PC-9 (cell line): Measurements from ENCODE around the gene CLN6. TPM values are rescaled to one million over a fixed set of nuclear protein-coding genes. Genes with fewer than 3 reads are reported as not detected.

ENCODE experiments used
- BruUV-seq: library from RNA; stranded (reverse); fragments of 400-500 nt; replicated peaks from 2 replicates; lab custom pipeline; 2021; lab: Mats Ljungman, UMichigan
- CTCF ChIA-PET: fragments of 300-600 bp; sonication (Branson Sonifier 250); formaldehyde crosslinking; loops from one replicate; lab custom pipeline; 2022; ENCODE audit warnings: antibody characterized with exemption; lab: Charles Lee
- POLR2A ChIA-PET: fragments of 300-600 bp; sonication (Branson Sonifier 250); formaldehyde crosslinking; loops from one replicate; lab custom pipeline; 2022; ENCODE audit warnings: antibody characterized with exemption; ENCODE audit not compliant: unreplicated experiment; lab: Charles Lee
- DNase-seq, 2 experiments: peaks; one replicate each; pipeline versions ENCODE4 v3.0.0 to v3.0.0-alpha.2; 2015 to 2022; ENCODE audit warnings: mixed read lengths in 1 of 2
- H2AFZ ChIP-seq: fragments of 200-600 bp; sonication (generic); 2 replicates; pipeline ENCODE4 v1.8.1; 2017; ENCODE audit warnings: antibody characterized with exemption
- H3F3A ChIP-seq: fragments of 200-600 bp; sonication (generic); 2 replicates; pipeline ENCODE4 v1.8.1; 2017; ENCODE audit warnings: antibody characterized with exemption, mild to moderate bottlenecking, low read depth; ENCODE audit not compliant: insufficient read depth
- H3K27ac ChIP-seq: fragments of 200-600 bp; sonication (generic); 2 replicates; pipeline ENCODE4 v1.6.1; 2016; ENCODE audit warnings: mixed run types
- H3K27me3 ChIP-seq: fragments of 200-600 bp; sonication (generic); 2 replicates; pipeline ENCODE4 v1.6.1; 2016; ENCODE audit warnings: low read depth, mixed run types; ENCODE audit not compliant: insufficient read depth
- H3K36me3 ChIP-seq: fragments of 200-600 bp; sonication (generic); 2 replicates; pipeline ENCODE4 v1.6.1; 2016; ENCODE audit warnings: low read depth, mixed run types
- H3K4me1 ChIP-seq: fragments of 200-600 bp; sonication (generic); replicated peaks from 2 replicates; pipeline ENCODE4 v1.6.1; 2016; ENCODE audit warnings: mixed run types; ENCODE audit not compliant: insufficient read depth
- H3K4me2 ChIP-seq: fragments of 200-600 bp; sonication (generic); 2 replicates; pipeline ENCODE4 v1.6.1; 2017; ENCODE audit warnings: mixed run types
- H3K4me3 ChIP-seq: fragments of 200-600 bp; sonication (generic); 2 replicates; pipeline ENCODE4 v1.6.1; 2016; ENCODE audit warnings: mixed run types
- H3K79me2 ChIP-seq: fragments of 200-600 bp; sonication (generic); 2 replicates; pipeline ENCODE4 v1.6.1; 2017; ENCODE audit warnings: low read depth, mixed run types
- H3K9me2 ChIP-seq: fragments of 200-600 bp; sonication (generic); 2 replicates; pipeline ENCODE4 v1.8.1; 2017; ENCODE audit warnings: mild to moderate bottlenecking; ENCODE audit not compliant: insufficient read depth
- H3K9me3 ChIP-seq: fragments of 200-600 bp; sonication (generic); 2 replicates; pipeline ENCODE4 v1.8.1; 2016; ENCODE audit warnings: low read depth; ENCODE audit not compliant: insufficient read depth
- H4K20me1 ChIP-seq: fragments of 200-600 bp; sonication (generic); 2 replicates; pipeline ENCODE4 v1.8.1; 2017; ENCODE audit not compliant: insufficient read depth
- EZH2 ChIP-seq: fragments of 200-600 bp; sonication (generic); IDR thresholded peaks from 2 replicates; pipeline ENCODE4 v1.8.0; 2017; ENCODE audit warnings: antibody characterized with exemption, low read depth
- intact Hi-C: fragments of 100-400 bp; cut with micrococcal nuclease; formaldehyde crosslinking; loops from one replicate; pipeline ENCODE4 v1.10.0; 2022; ENCODE audit not compliant: unreplicated experiment
- total RNA-seq: library from RNA; stranded (reverse); gene quantifications from 2 replicates; pipeline ENCODE4 v1.2.3, GENCODE V29; 2021
- TF ChIP-seq, protein P1 (sequence below): fragments of 200-600 bp; sonication (generic); conservative IDR thresholded peaks from 2 replicates; pipeline ENCODE4 v1.6.1; 2017; ENCODE audit warnings: mixed run types, antibody characterized with exemption, mild to moderate bottlenecking, moderate library complexity

The CLN6 gene
- total RNA-seq, 1 experiment from 2014 or later = 48.7 TPM

- H3K9me2 ChIP-seq = no peaks in the 10 kb centered on the region
- POLR2A ChIA-PET = interaction anchor here (0.5 kb wide), 1 partner anchor 69 kb away, joined by 4 read pairs; no protein-coding TSS in a partner anchor
- H3K4me2 ChIP-seq = peak overlapping the region; percentile 93
- H3K9me3 ChIP-seq = no peaks in the 10 kb centered on the region
- H2AFZ ChIP-seq = peak overlapping the region; percentile 92
- H3K4me1 ChIP-seq = peaks cover 15% of the 10 kb centered on the region; the same call in 1 of the 2 replicates
- no peaks in the 10 kb centered on the region for H3F3A ChIP-seq
- no peak overlapping the region for H3K27ac ChIP-seq
- BruUV-seq = TSS peak; percentile 71
- DNase-seq = no peak
- no peaks in the 10 kb centered on the region for H3K27me3 ChIP-seq
- peak overlapping the region; percentile 90 for H3K4me3 ChIP-seq
- intact Hi-C loops = no loop called here
- CTCF ChIA-PET = no interaction called here
- no peaks in the 10 kb centered on the region for H4K20me1 ChIP-seq
- no peaks in the 10 kb centered on the region for H3K36me3 ChIP-seq
- TF ChIP-seq EZH2 = no peak
- TF ChIP-seq, protein P1, sequence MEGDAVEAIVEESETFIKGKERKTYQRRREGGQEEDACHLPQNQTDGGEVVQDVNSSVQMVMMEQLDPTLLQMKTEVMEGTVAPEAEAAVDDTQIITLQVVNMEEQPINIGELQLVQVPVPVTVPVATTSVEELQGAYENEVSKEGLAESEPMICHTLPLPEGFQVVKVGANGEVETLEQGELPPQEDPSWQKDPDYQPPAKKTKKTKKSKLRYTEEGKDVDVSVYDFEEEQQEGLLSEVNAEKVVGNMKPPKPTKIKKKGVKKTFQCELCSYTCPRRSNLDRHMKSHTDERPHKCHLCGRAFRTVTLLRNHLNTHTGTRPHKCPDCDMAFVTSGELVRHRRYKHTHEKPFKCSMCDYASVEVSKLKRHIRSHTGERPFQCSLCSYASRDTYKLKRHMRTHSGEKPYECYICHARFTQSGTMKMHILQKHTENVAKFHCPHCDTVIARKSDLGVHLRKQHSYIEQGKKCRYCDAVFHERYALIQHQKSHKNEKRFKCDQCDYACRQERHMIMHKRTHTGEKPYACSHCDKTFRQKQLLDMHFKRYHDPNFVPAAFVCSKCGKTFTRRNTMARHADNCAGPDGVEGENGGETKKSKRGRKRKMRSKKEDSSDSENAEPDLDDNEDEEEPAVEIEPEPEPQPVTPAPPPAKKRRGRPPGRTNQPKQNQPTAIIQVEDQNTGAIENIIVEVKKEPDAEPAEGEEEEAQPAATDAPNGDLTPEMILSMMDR = no peak
- peaks cover 34% of the 10 kb centered on the region for H3K79me2 ChIP-seq
These were observed 901 bp upstream of the CLN6 start for GRCh38 chr15:68230157-68231100.

DNA sequence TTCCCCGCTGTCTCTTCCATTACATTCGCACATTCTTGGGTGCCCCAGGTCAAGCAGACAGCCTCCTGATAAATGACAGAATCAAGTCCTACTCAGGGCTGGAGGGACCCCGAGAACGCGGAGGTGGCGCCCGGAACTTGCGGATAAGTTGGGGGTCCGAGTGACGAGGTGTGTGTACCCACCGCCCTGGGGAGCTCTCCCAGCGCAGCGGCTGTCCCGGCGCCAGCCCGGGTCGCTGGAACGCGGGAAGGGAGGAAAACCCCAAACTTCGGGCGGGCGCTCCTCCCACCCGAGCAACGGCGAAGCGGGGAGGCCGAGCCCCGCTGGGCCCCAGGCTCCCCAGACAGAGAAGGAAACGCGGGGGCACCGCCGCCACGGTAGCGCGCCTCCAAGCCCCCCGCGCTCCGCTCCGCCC lies 550 bp downstream of the CLN6 start:
- BruUV-seq = no TSS peak
- H3K4me1 ChIP-seq = peaks cover 15% of the 10 kb centered on the region; the same call in 1 of the 2 replicates
- H2AFZ ChIP-seq = peak overlapping the region; percentile 88
- peaks cover 3% of the 10 kb centered on the region; the same call in 1 of the 2 replicates for H3F3A ChIP-seq
- intact Hi-C loops = loop anchor here (2.0 kb wide), 1 partner anchor 50 kb away; no protein-coding TSS in a partner anchor
- ChIA-PET CTCF (interaction anchor here (0.6 kb wide), 1 partner anchor 67 kb away, joined by 3 read pairs; no protein-coding TSS in a partner anchor), POLR2A (no interaction called here)
- DNase-seq = no peak
- no peaks in the 10 kb centered on the region for H3K36me3 ChIP-seq
- TF ChIP-seq, protein P1 = no peak
- no peak for TF ChIP-seq EZH2
- H3K9me2 ChIP-seq = no peaks in the 10 kb centered on the region
- no peaks in the 10 kb centered on the region for H4K20me1 ChIP-seq
- H3K9me3 ChIP-seq = no peaks in the 10 kb centered on the region
- peak overlapping the region; percentile 93 for H3K4me2 ChIP-seq
- peaks cover 49% of the 10 kb centered on the region for H3K79me2 ChIP-seq
- peak overlapping the region; percentile 90 for H3K4me3 ChIP-seq
- no peak overlapping the region for H3K27ac ChIP-seq
- H3K27me3 ChIP-seq = no peaks in the 10 kb centered on the region

- no peaks in the 10 kb centered on the region for H3K36me3 ChIP-seq
- ChIA-PET POLR2A (interaction anchor here (0.6 kb wide), 1 partner anchor 1332 kb away, joined by 8 read pairs; no protein-coding TSS in a partner anchor), CTCF (interaction anchor here (0.5 kb wide), 1 partner anchor 540 kb away, joined by 4 read pairs; no protein-coding TSS in a partner anchor)
- DNase-seq = no peak
- H3K4me2 ChIP-seq = peak overlapping the region; percentile 93
- H3K27ac ChIP-seq = no peak overlapping the region
- no peaks in the 10 kb centered on the region for H4K20me1 ChIP-seq
- no peaks in the 10 kb centered on the region for H3K9me2 ChIP-seq
- H3K27me3 ChIP-seq = no peaks in the 10 kb centered on the region
- H3K9me3 ChIP-seq = no peaks in the 10 kb centered on the region
- no peak for TF ChIP-seq EZH2
- TF ChIP-seq, protein P1 = no peak
- H3K4me1 ChIP-seq = peaks cover 15% of the 10 kb centered on the region; the same call in 1 of the 2 replicates
- H2AFZ ChIP-seq = peak overlapping the region; percentile 88
- peaks cover 54% of the 10 kb centered on the region for H3K79me2 ChIP-seq
- H3F3A ChIP-seq = peaks cover 3% of the 10 kb centered on the region; the same call in 1 of the 2 replicates
- intact Hi-C loops = loop anchor here (2.0 kb wide), 1 partner anchor 50 kb away; no protein-coding TSS in a partner anchor
- no TSS peak for BruUV-seq
- peak overlapping the region; percentile 90 for H3K4me3 ChIP-seq
These were observed 1.2 kb downstream of the CLN6 start for GRCh38 chr15:68228143-68228970.
